Measurements from ENCODE around the gene MOB1A.
"Not testable (repeated sequence)": the region's sequence is repeated elsewhere in the genome, so short reads cannot be mapped to it uniquely, and the experiment has no call there.

DNA sequence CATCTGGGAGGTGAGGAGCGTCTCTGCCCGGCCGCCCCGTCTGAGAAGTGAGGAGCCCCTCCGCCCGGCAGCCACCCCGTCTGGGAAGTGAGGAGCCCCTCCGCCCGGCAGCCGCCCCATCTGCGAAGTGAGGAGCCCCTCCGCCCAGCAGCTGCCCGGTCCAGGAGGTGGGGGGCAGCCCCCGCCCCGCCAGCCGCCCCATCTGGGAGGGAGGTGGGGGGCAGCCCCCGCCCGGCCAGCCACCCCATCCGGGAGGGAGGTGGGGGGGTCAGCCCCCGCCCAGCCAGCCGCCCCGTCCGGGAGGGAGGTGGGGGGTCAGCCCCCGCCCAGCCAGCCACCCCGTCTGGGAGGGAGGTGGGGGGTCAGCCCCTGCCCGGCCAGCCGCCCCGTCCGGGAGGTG is 54.7 kb downstream of the MOB1A start:
- TF ChIP-seq, protein P1, sequence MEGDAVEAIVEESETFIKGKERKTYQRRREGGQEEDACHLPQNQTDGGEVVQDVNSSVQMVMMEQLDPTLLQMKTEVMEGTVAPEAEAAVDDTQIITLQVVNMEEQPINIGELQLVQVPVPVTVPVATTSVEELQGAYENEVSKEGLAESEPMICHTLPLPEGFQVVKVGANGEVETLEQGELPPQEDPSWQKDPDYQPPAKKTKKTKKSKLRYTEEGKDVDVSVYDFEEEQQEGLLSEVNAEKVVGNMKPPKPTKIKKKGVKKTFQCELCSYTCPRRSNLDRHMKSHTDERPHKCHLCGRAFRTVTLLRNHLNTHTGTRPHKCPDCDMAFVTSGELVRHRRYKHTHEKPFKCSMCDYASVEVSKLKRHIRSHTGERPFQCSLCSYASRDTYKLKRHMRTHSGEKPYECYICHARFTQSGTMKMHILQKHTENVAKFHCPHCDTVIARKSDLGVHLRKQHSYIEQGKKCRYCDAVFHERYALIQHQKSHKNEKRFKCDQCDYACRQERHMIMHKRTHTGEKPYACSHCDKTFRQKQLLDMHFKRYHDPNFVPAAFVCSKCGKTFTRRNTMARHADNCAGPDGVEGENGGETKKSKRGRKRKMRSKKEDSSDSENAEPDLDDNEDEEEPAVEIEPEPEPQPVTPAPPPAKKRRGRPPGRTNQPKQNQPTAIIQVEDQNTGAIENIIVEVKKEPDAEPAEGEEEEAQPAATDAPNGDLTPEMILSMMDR (IDR thresholded peaks at IDR 0.05; ENCODE audit: insufficient read depth, low read length): not testable (repeated sequence)
- not testable (repeated sequence) for TF ChIP-seq POLR2AphosphoS5 (IDR thresholded peaks at IDR 0.05; ENCODE audit: low read depth); GABPA (IDR thresholded peaks at IDR 0.05; ENCODE audit: low read depth); SPI1 (IDR thresholded peaks at IDR 0.05; ENCODE audit: borderline replicate concordance, low read depth)
- TF ChIP-seq, protein P2, sequence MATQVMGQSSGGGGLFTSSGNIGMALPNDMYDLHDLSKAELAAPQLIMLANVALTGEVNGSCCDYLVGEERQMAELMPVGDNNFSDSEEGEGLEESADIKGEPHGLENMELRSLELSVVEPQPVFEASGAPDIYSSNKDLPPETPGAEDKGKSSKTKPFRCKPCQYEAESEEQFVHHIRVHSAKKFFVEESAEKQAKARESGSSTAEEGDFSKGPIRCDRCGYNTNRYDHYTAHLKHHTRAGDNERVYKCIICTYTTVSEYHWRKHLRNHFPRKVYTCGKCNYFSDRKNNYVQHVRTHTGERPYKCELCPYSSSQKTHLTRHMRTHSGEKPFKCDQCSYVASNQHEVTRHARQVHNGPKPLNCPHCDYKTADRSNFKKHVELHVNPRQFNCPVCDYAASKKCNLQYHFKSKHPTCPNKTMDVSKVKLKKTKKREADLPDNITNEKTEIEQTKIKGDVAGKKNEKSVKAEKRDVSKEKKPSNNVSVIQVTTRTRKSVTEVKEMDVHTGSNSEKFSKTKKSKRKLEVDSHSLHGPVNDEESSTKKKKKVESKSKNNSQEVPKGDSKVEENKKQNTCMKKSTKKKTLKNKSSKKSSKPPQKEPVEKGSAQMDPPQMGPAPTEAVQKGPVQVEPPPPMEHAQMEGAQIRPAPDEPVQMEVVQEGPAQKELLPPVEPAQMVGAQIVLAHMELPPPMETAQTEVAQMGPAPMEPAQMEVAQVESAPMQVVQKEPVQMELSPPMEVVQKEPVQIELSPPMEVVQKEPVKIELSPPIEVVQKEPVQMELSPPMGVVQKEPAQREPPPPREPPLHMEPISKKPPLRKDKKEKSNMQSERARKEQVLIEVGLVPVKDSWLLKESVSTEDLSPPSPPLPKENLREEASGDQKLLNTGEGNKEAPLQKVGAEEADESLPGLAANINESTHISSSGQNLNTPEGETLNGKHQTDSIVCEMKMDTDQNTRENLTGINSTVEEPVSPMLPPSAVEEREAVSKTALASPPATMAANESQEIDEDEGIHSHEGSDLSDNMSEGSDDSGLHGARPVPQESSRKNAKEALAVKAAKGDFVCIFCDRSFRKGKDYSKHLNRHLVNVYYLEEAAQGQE (IDR thresholded peaks at IDR 0.05; ENCODE audit: insufficient replicate concordance, low read depth): not testable (repeated sequence)

All from HL-60 (cell line).